A549 (cell line): ENCODE results near the gene MINDY1. TPM values are rescaled to one million over a fixed set of nuclear protein-coding genes. Genes with fewer than 3 reads are reported as not detected.

Source experiments
- ATAC-seq, 2 experiments: fragments of 200-7000 bp in 1 of 2; fragments of >200 bp in 1 of 2; cut with Nextera tagmentation in 1 of 2; cut with Tn5 transposase in 1 of 2; 3 replicates each; pipeline versions ENCODE4 v1.8.0 to v1.9.1; 2018 to 2020; ENCODE audit warnings: mild to moderate bottlenecking in 1 of 2, moderate library complexity in 1 of 2
- CTCF ChIA-PET: fragments of 300-600 bp; sonication (Branson Sonifier 250); formaldehyde crosslinking; extraction: SDS; loops from one replicate; lab custom pipeline; 2021; ENCODE audit warnings: antibody characterized with exemption, inconsistent platforms; lab: Yijun Ruan, JAX
- POLR2A ChIA-PET: fragments of 350-600 bp; formaldehyde crosslinking; extraction: SDS; loops from one replicate; lab custom pipeline; 2021; ENCODE audit warnings: antibody characterized with exemption, inconsistent platforms; lab: Yijun Ruan, JAX
- DNase-seq, 2 experiments: peaks; one replicate each; pipeline versions ENCODE4 v3.0.0 to v3.0.0-alpha.2; 2011 to 2016; ENCODE audit warnings: low read depth in 1 of 2, low spot score in 1 of 2
- FAIRE-seq: peaks from 2 replicates; lab custom pipeline; 2011; peaks lifted over from hg19 to GRCh38; lab: Jason Lieb, UNC
- H3K27ac ChIP-seq, 2 experiments: fragments of >200 bp; sonication (Bioruptor Twin); formaldehyde crosslinking; 3 replicates each; pipeline ENCODE4 v1.5.1; 2016 to 2017
- H3K4me1 ChIP-seq: fragments of >200 bp; sonication (Bioruptor Twin); formaldehyde crosslinking; 3 replicates; pipeline ENCODE4 v1.6.1; 2016
- H3K4me2 ChIP-seq: fragments of >200 bp; sonication (Bioruptor Twin); formaldehyde crosslinking; 3 replicates; pipeline ENCODE4 v1.6.1; 2016
- H3K4me3 ChIP-seq: fragments of >200 bp; sonication (Bioruptor Twin); formaldehyde crosslinking; 3 replicates; pipeline ENCODE4 v1.5.1; 2016
- H3K9me3 ChIP-seq: fragments of >200 bp; sonication (Bioruptor Twin); formaldehyde crosslinking; 3 replicates; pipeline ENCODE4 v1.6.1; 2016
- BCL3 ChIP-seq: fragments of >200 bp; sonication (Bioruptor Twin); formaldehyde crosslinking; IDR thresholded peaks from 3 replicates; pipeline ENCODE4 v1.6.1; 2016
- CHD2 ChIP-seq: fragments of 150-350 bp; IDR thresholded peaks from 2 replicates; pipeline ENCODE4 v1.6.1; 2014; ENCODE audit warnings: low read length; ENCODE audit not compliant: partially characterized antibody
- CHD4 ChIP-seq: fragments of 200-600 bp; sonication (generic); IDR thresholded peaks from 2 replicates; pipeline ENCODE4 v1.6.1; 2016; ENCODE audit warnings: antibody characterized with exemption, mild to moderate bottlenecking, borderline replicate concordance
- E2F6 ChIP-seq: IDR thresholded peaks from 2 replicates; pipeline ENCODE4 v1.6.1; 2012; ENCODE audit warnings: low read depth, borderline replicate concordance
- EHF ChIP-seq: fragments of 250-450 bp; sonication (Bioruptor Pico); IDR thresholded peaks from 2 replicates; pipeline ENCODE4 v1.5.0; 2020; ENCODE audit warnings: mild to moderate bottlenecking
- EHMT2 ChIP-seq: fragments of 200-600 bp; sonication (generic); IDR thresholded peaks from 2 replicates; pipeline ENCODE4 v1.6.1; 2016; ENCODE audit warnings: antibody characterized with exemption, low read depth, mild to moderate bottlenecking, moderate library complexity
- ELK1 ChIP-seq: fragments of 150-350 bp; IDR thresholded peaks from 2 replicates; pipeline ENCODE4 v1.6.1; 2014; ENCODE audit warnings: low read depth, mild to moderate bottlenecking, low read length
- EP300 ChIP-seq, 2 experiments: fragments of >200 bp; sonication (Bioruptor Twin); formaldehyde crosslinking; IDR thresholded peaks; 2 replicates in 1 of 2; 3 replicates in 1 of 2; pipeline ENCODE4 v1.6.1; 2016 to 2017
- ESRRA ChIP-seq: fragments of 150-350 bp; IDR thresholded peaks from 2 replicates; pipeline ENCODE4 v1.6.1; 2014; ENCODE audit warnings: mild to moderate bottlenecking, low read length, borderline replicate concordance
- FOSB ChIP-seq: fragments of 250-450 bp; sonication (Bioruptor Pico); IDR thresholded peaks from 2 replicates; pipeline ENCODE4 v1.5.0; 2020; ENCODE audit warnings: mild to moderate bottlenecking, moderate library complexity
- HES2 ChIP-seq: fragments of >200 bp; sonication (Bioruptor Twin); formaldehyde crosslinking; IDR thresholded peaks from 2 replicates; pipeline ENCODE4 v1.6.1; 2016
- HEYL ChIP-seq: fragments of 250-450 bp; sonication (Bioruptor Pico); IDR thresholded peaks from 2 replicates; pipeline ENCODE4 v1.8.0; 2021; ENCODE audit warnings: mild to moderate bottlenecking, moderate library complexity
- HOXB13 ChIP-seq: fragments of 250-450 bp; sonication (Bioruptor Pico); IDR thresholded peaks from 2 replicates; pipeline ENCODE4 v1.5.0; 2020; ENCODE audit warnings: low read depth, mild to moderate bottlenecking, moderate library complexity
- JUN ChIP-seq, 2 experiments: fragments of >200 bp; sonication (Bioruptor Twin); formaldehyde crosslinking; IDR thresholded peaks; 2 replicates in 1 of 2; 3 replicates in 1 of 2; pipeline ENCODE4 v1.6.1; 2016 to 2017
- JUNB ChIP-seq: fragments of >200 bp; sonication (Bioruptor Twin); formaldehyde crosslinking; IDR thresholded peaks from 2 replicates; pipeline ENCODE4 v1.6.1; 2016
- KDM5A ChIP-seq: fragments of 200-600 bp; sonication (generic); IDR thresholded peaks from 2 replicates; pipeline ENCODE4 v1.6.1; 2016; ENCODE audit warnings: antibody characterized with exemption, mild to moderate bottlenecking
- MAFK ChIP-seq: fragments of 450-650 bp; IDR thresholded peaks from 2 replicates; pipeline ENCODE4 v1.6.1; 2014; ENCODE audit not compliant: partially characterized antibody
- MAX ChIP-seq: IDR thresholded peaks from 2 replicates; pipeline ENCODE4 v1.6.1; 2012
- NFE2L2 ChIP-seq: fragments of 150-350 bp; conservative IDR thresholded peaks from 2 replicates; pipeline ENCODE4 v1.6.1; 2014; ENCODE audit warnings: low read length
- NPAS2 ChIP-seq: fragments of 250-450 bp; sonication (Bioruptor Pico); IDR thresholded peaks from 2 replicates; pipeline ENCODE4 v1.8.0; 2022; ENCODE audit warnings: mild to moderate bottlenecking, moderate library complexity, borderline replicate concordance
- PBX3 ChIP-seq: IDR thresholded peaks from 2 replicates; pipeline ENCODE4 v1.6.1; 2012
- POLR2A ChIP-seq: IDR thresholded peaks from 2 replicates; pipeline ENCODE4 v1.6.1; 2012; ENCODE audit warnings: mild to moderate bottlenecking, low read length
- POLR2AphosphoS2 ChIP-seq: conservative IDR thresholded peaks from 2 replicates; pipeline ENCODE4 v1.6.1; 2012; ENCODE audit warnings: low read length, improper control_type of control experiment, inconsistent platforms
- SREBF2 ChIP-seq: fragments of 450-650 bp; IDR thresholded peaks from 2 replicates; pipeline ENCODE4 v1.6.1; 2014; ENCODE audit warnings: mild to moderate bottlenecking, moderate library complexity
- TFCP2L1 ChIP-seq: fragments of 250-450 bp; sonication (Bioruptor Pico); IDR thresholded peaks from 2 replicates; pipeline ENCODE4 v1.5.0; 2021; ENCODE audit warnings: mild to moderate bottlenecking
- USF2 ChIP-seq: fragments of 450-650 bp; IDR thresholded peaks from 2 replicates; pipeline ENCODE4 v1.6.1; 2014; ENCODE audit warnings: antibody characterized with exemption
- ZNF302 ChIP-seq: fragments of 250-450 bp; sonication (Bioruptor Pico); IDR thresholded peaks from 2 replicates; pipeline ENCODE4 v1.9.0; 2021; ENCODE audit warnings: inconsistent platforms, mild to moderate bottlenecking, moderate library complexity
- ZSCAN20 ChIP-seq: fragments of 250-450 bp; sonication (Bioruptor Pico); IDR thresholded peaks from 2 replicates; pipeline ENCODE4 v1.8.0; 2022; ENCODE audit warnings: mild to moderate bottlenecking, moderate library complexity
- WGBS: methylation state at CpG from one replicate; pipeline ENCODE4 v1.1.6; 2017; ENCODE audit errors: missing lambda C conversion rate; 5-methylcytosine and 5-hydroxymethylcytosine counted together
- polyA plus RNA-seq, 4 experiments: library from polyadenylated mRNA; depleted of rRNA in 3 of 4; stranded (reverse); fragments of >200 nt; fragmentation: RNase III in 1 of 4; extraction: RNeasy Plus Mini Kit Qiagen cat#74134 plus additional on column Dnase treatment in 1 of 4; gene quantifications; 2 replicates in 3 of 4; 3 replicates in 1 of 4; pipeline ENCODE4 v1.2.3, GENCODE V29; 2011 to 2017

Gene MINDY1
- polyA plus RNA-seq, 2 of the 4 experiments (the other 2 are of a cell fraction) = 4.8 to 5.2 TPM

- POLR2A ChIA-PET = no interaction called here
- FAIRE-seq = no peak
- Histone ChIP-seq H3K9me3 (no peaks in the 10 kb centered on the region), H3K4me3 (no peak overlapping the region), H3K27ac (no peak overlapping the region), H3K4me2 (no peak overlapping the region), H3K4me1 (0 out of 3 replicates have a peak, but pooled peaks cover 4% of the 10 kb centered on the region)
- TF ChIP-seq MAFK = no peak
- no peak for TF ChIP-seq ZSCAN20 (CRISPR knock-in tag)
- TF ChIP-seq HES2 = no peak
- TF ChIP-seq SREBF2 = no peak
- no peak for TF ChIP-seq KDM5A
- TF ChIP-seq POLR2AphosphoS2 = no peak
- no peak for TF ChIP-seq POLR2A
- no peak for TF ChIP-seq EP300 (IDR thresholded peaks at IDR 0.05)
- no peak for TF ChIP-seq ZNF302 (CRISPR knock-in tag)
- TF ChIP-seq USF2 = no peak
- TF ChIP-seq CHD4 = no peak
- TF ChIP-seq NFE2L2 = no peak
- ATAC-seq = no peak
- CTCF ChIA-PET = interaction anchor here (24.0 to 26.8 kb wide), 2 partner anchors 3 to 7 kb away, joined by 586 read pairs; partner anchors contain the start of genes ANXA9, CERS2 and MINDY1
- DNase-seq = no peak
- WGBS = 88% methylated on average over 4 of the region's 4 CpGs
Measured at GRCh38 chr1:150992626-150993025, 14.1 kb downstream of the MINDY1 start.

GRCh38 chr1:150987924-150988323 is 18.8 kb downstream of the MINDY1 start:
- TF ChIP-seq EHF (no peak), JUN (IDR thresholded peaks at IDR 0.05) (no peak), USF2 (no peak), HOXB13 (no peak), NPAS2 (CRISPR knock-in tag) (no peak), PBX3 (no peak), HEYL (no peak), FOSB (CRISPR knock-in tag) (no peak), MAX (no peak), HES2 (no peak)
- TF ChIP-seq, all 56 proteins: peak for 0
- ChIA-PET POLR2A (no interaction called here), CTCF (interaction anchor here (0.9 to 26.8 kb wide), 3 partner anchors 2 to 65 kb away, joined by 3 to 586 read pairs (median 586); partner anchors contain the start of genes ANXA9, CERS2 and MINDY1)
- no peaks in the 10 kb centered on the region for H3K4me1 ChIP-seq
- ATAC-seq = no peak
- DNase-seq = no peak
- H3K4me2 ChIP-seq = no peak overlapping the region
- H3K9me3 ChIP-seq = no peaks in the 10 kb centered on the region
- FAIRE-seq = no peak
- H3K27ac ChIP-seq = no peak overlapping the region
- WGBS = 81% methylated on average over 7 of the region's 7 CpGs
- H3K4me3 ChIP-seq = no peak overlapping the region

GRCh38 chr1:150985179-150985825 is 21.4 kb downstream of the MINDY1 start:
- WGBS = 82% methylated on average over 2 of the region's 2 CpGs
- no peak for FAIRE-seq
- DNase-seq = no peak
- ATAC-seq = no peak
- Histone ChIP-seq H3K4me2 (no peak overlapping the region), H3K4me3 (no peak overlapping the region), H3K9me3 (no peaks in the 10 kb centered on the region), H3K27ac (no peak overlapping the region), H3K4me1 (peaks cover 19% of the 10 kb centered on the region)
- ChIA-PET POLR2A (no interaction called here), CTCF (interaction anchor here (0.6 to 26.8 kb wide), 6 partner anchors 0 to 451 kb away, joined by 3 to 586 read pairs (median 6); partner anchors contain the start of genes ANXA9, CERS2 and MINDY1)
- TF ChIP-seq JUNB = no peak
- no peak for TF ChIP-seq BCL3
- TF ChIP-seq ELK1 = no peak
- TF ChIP-seq TFCP2L1 = no peak
- TF ChIP-seq E2F6 = no peak
- no peak for TF ChIP-seq HES2
- TF ChIP-seq ESRRA = no peak
- TF ChIP-seq EHMT2 = no peak
- TF ChIP-seq CHD2 = no peak
- TF ChIP-seq HEYL = no peak
